Natural killer cell (primary cell): ENCODE measurements around the gene SLX1B. TPM values are rescaled to one million over a fixed set of nuclear protein-coding genes. Genes with fewer than 3 reads are reported as not detected.
A peak's percentile ranks its signal among the peaks of the same experiment; 100 is the strongest.
"Not testable (repeated sequence)": the region's sequence is repeated elsewhere in the genome, so short reads cannot be mapped to it uniquely, and the experiment has no call there.

Source experiments
- ATAC-seq, 3 donors: fragments of 150-1000 bp in 2 of 3; fragments of 200-7000 bp in 1 of 3; cut with Tn5 transposase; 1 replicate in 1 of 3; 2 replicates in 2 of 3; pipeline ENCODE4 v1.10.0; 2021; ENCODE audit warnings: mild to moderate bottlenecking in 2 of 3, moderate library complexity in 2 of 3
- DNase-seq, 2 donors: peaks; one replicate each; pipeline versions ENCODE4 v3.0.0 to v3.0.0-alpha.2; 2013 to 2021; ENCODE audit warnings: mixed read lengths in 1 of 2
- H3K27ac ChIP-seq: one replicate; pipeline ENCODE4 v1.5.1; 2013; ENCODE audit warnings: mild to moderate bottlenecking, low read length
- H3K27me3 ChIP-seq: one replicate; pipeline ENCODE4 v1.6.1; 2013; ENCODE audit warnings: low read length; ENCODE audit not compliant: control insufficient read depth, insufficient read depth
- H3K36me3 ChIP-seq: one replicate; pipeline ENCODE4 v1.6.1; 2013; ENCODE audit warnings: low read length; ENCODE audit not compliant: control insufficient read depth, insufficient read depth
- H3K4me1 ChIP-seq: one replicate; pipeline ENCODE4 v1.6.1; 2013; ENCODE audit warnings: low read length; ENCODE audit not compliant: control insufficient read depth, insufficient read depth
- H3K4me3 ChIP-seq: one replicate; pipeline ENCODE4 v1.5.1; 2013; ENCODE audit warnings: low read length
- H3K9me3 ChIP-seq: one replicate; pipeline ENCODE4 v1.6.1; 2013; ENCODE audit warnings: low read length; ENCODE audit not compliant: control insufficient read depth, insufficient read depth
- H3K27ac Mint-ChIP-seq, 2 donors: one replicate each; pipeline ENCODE4 v1.8.0; 2022; ENCODE audit warnings: mild to moderate bottlenecking in 2 of 2, mixed read lengths in 2 of 2, moderate library complexity in 1 of 2
- H3K27me3 Mint-ChIP-seq, 2 donors: one replicate each; pipeline ENCODE4 v1.8.0; 2022; ENCODE audit warnings: low read depth in 2 of 2, mixed read lengths in 2 of 2
- H3K36me3 Mint-ChIP-seq: one replicate; pipeline ENCODE4 v1.8.0; 2022; ENCODE audit warnings: mixed read lengths
- H3K4me1 Mint-ChIP-seq, 2 donors: one replicate each; pipeline ENCODE4 v1.8.0; 2022; ENCODE audit warnings: mixed read lengths in 2 of 2
- H3K4me3 Mint-ChIP-seq: one replicate; pipeline ENCODE4 v1.8.0; 2022; ENCODE audit warnings: mild to moderate bottlenecking, moderate library complexity, mixed read lengths
- H3K9me3 Mint-ChIP-seq, 2 donors: one replicate each; pipeline ENCODE4 v1.8.0; 2022; ENCODE audit warnings: mixed read lengths in 2 of 2
- WGBS: methylation state at CpG from one replicate; pipeline ENCODE4 v1.1.7; 2013; ENCODE audit warnings: missing lambda C conversion rate; ENCODE audit not compliant: insufficient coverage; 5-methylcytosine and 5-hydroxymethylcytosine counted together
- intact Hi-C: fragments of 100-400 bp; cut with micrococcal nuclease; formaldehyde crosslinking; loops from one replicate; pipeline ENCODE4 v1.14.2; 2022
- total RNA-seq, 4 donors: library from RNA; stranded (reverse); fragments of 120-200 nt in 1 of 4; gene quantifications; one replicate each; pipeline versions ENCODE4 v1.2.3 to v1.2.4, GENCODE V29; 2013 to 2022

SLX1B gene
- total RNA-seq, 3 donors from 2014 or later (not counting 1 experiment from before 2014, with no cell fraction given) = 9.0 to 12.8 (median 9.8) TPM

GRCh38 chr16:29460647-29461030, 6.3 kb downstream of the SLX1B start:
- H3K9me3 Mint-ChIP-seq, H3K36me3 ChIP-seq, DNase-seq, H3K4me1 ChIP-seq, intact Hi-C loops, H3K4me1 Mint-ChIP-seq, H3K36me3 Mint-ChIP-seq, H3K27ac ChIP-seq, H3K9me3 ChIP-seq, H3K4me3 Mint-ChIP-seq, H3K27me3 ChIP-seq, ATAC-seq, H3K27me3 Mint-ChIP-seq, H3K27ac Mint-ChIP-seq, H3K4me3 ChIP-seq: not testable (repeated sequence)
- WGBS = no CpG with 5 or more reads among the region's 9 CpGs

GRCh38 chr16:29465985-29466824, 11.9 kb downstream of the SLX1B start:
- H3K9me3 ChIP-seq, DNase-seq, H3K36me3 Mint-ChIP-seq, H3K27ac ChIP-seq, H3K36me3 ChIP-seq, H3K27me3 Mint-ChIP-seq, intact Hi-C loops, H3K4me3 ChIP-seq, H3K27ac Mint-ChIP-seq, H3K4me1 ChIP-seq, H3K4me3 Mint-ChIP-seq, H3K4me1 Mint-ChIP-seq, H3K9me3 Mint-ChIP-seq, H3K27me3 ChIP-seq: not testable (repeated sequence)
- no CpG with 5 or more reads among the region's 57 CpGs for WGBS
- peak; percentile 45 to 69 (median 66) for ATAC-seq

- peak; percentile 48 to 56 (median 55) for ATAC-seq
- no CpG with 5 or more reads among the region's 33 CpGs for WGBS
- H3K4me1 Mint-ChIP-seq, H3K27ac ChIP-seq, H3K27ac Mint-ChIP-seq, DNase-seq, H3K4me3 ChIP-seq, H3K36me3 ChIP-seq, H3K27me3 ChIP-seq, H3K4me3 Mint-ChIP-seq, H3K4me1 ChIP-seq, H3K36me3 Mint-ChIP-seq, H3K27me3 Mint-ChIP-seq, H3K9me3 Mint-ChIP-seq, intact Hi-C loops, H3K9me3 ChIP-seq: not testable (repeated sequence)
These were observed 12.6 kb downstream of the SLX1B start for GRCh38 chr16:29466904-29467303.

DNA sequence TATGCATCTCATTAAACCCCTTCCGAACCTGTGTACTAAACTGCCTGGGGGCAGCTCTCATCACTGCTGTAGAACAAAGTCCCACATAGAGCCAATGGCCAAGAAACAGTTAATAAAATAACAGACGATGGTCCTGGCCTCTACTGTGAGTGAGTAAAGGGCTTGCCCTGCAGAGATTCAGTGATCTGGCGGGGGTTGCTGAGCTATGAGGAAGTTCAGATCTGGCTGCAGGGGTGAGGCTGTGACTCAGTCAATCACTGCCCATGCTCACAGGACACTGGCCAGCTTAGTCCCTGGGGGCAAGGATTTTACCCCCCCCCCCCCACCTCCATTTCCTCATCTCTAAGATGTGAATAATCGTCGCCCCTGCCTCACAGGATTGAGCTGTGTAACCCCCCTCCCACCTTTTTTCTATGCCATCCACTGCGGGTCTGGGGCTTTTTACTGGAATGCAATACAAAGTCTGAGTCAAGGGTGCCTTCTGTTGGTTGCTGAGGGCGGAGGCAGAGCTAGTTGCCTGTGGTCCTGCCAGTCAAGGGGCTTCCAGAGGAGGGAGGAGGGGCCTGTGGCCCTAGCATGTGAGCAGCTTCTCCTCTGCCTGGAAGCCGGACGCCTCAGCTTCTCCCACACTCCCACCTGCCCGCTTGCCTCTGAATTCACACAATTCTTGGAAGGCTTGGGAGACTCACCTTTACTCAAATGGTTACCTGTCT, 13.5 kb downstream of the SLX1B start:
- H3K36me3 ChIP-seq, intact Hi-C loops, DNase-seq, H3K27me3 Mint-ChIP-seq, H3K27me3 ChIP-seq, H3K27ac Mint-ChIP-seq, H3K9me3 Mint-ChIP-seq, H3K9me3 ChIP-seq, H3K27ac ChIP-seq, H3K36me3 Mint-ChIP-seq, H3K4me3 Mint-ChIP-seq, H3K4me1 Mint-ChIP-seq, H3K4me3 ChIP-seq, H3K4me1 ChIP-seq: not testable (repeated sequence)
- no CpG with 5 or more reads among the region's 10 CpGs for WGBS
- peak in 2 of 3 donors; percentile 22 to 48 for ATAC-seq

DNA sequence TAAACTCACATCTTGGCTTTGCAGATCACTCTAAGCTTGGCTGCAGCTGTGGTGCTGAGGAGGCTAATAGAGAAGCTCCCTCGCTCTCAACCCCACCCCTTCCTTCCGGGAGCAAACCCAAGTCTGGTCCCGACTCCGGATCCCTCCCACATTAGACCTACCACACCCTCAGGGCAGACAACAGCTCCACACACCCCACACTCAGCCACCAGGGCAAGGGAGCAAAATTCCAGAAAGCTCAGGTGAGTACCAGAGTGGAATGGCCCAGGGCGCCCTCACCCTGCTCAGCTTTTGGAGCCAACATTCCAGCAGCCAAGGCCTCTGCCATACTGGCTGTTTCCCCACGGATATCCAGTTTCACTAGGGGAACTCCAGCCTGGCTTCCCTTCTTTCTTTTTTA, 15.3 kb downstream of the SLX1B start:
- H3K4me3 ChIP-seq, H3K4me1 Mint-ChIP-seq, H3K36me3 ChIP-seq, H3K36me3 Mint-ChIP-seq, H3K4me1 ChIP-seq, H3K9me3 Mint-ChIP-seq, intact Hi-C loops, H3K9me3 ChIP-seq, H3K27me3 Mint-ChIP-seq, H3K27me3 ChIP-seq: not testable (repeated sequence)
- 34% methylated on average over 4 of the region's 6 CpGs for WGBS
- ATAC-seq = peak; percentile 40 to 75 (median 53)
- peak overlapping the region; percentile 45 for H3K27ac ChIP-seq
- H3K4me3 Mint-ChIP-seq = peak overlapping the region; percentile 63
- peak overlapping the region in 1 of 2 donors; percentile 45 for H3K27ac Mint-ChIP-seq
- DNase-seq = peak in 1 of 2 donors; percentile 16

- H3K4me3 Mint-ChIP-seq, H3K9me3 ChIP-seq, H3K36me3 ChIP-seq, intact Hi-C loops, H3K4me3 ChIP-seq, H3K27ac ChIP-seq, H3K4me1 Mint-ChIP-seq, H3K27me3 ChIP-seq, H3K36me3 Mint-ChIP-seq, H3K9me3 Mint-ChIP-seq, H3K27me3 Mint-ChIP-seq, DNase-seq, H3K4me1 ChIP-seq, H3K27ac Mint-ChIP-seq: not testable (repeated sequence)
- WGBS = no CpG with 5 or more reads among the region's 4 CpGs
- peak in 2 of 3 donors; percentile 16 to 47 for ATAC-seq
These were observed 17.7 kb downstream of the SLX1B start for GRCh38 chr16:29472065-29472464.

DNA sequence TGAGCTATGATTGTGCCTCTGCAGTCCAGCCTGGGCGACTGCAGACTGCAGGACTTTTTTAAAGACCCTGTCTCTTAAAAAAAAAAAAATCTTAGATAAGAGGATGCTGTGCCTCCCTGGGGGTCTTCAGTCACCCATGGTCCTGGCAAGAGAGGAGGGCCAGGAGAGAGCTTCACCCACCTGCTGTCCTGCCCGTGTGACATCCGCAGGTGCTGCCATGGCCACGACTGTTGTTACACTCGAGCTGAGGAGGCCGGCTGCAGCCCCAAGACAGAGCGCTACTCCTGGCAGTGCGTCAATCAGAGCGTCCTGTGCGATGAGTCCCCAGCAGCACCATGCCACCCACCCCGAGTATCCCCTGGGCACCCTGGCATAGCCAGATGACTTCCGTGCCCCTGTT, 27.9 kb downstream of the SLX1B start:
- H3K27me3 Mint-ChIP-seq, intact Hi-C loops, H3K36me3 ChIP-seq, DNase-seq, H3K27me3 ChIP-seq, H3K4me3 Mint-ChIP-seq, H3K4me1 ChIP-seq, H3K4me3 ChIP-seq, H3K9me3 Mint-ChIP-seq, H3K36me3 Mint-ChIP-seq, H3K27ac ChIP-seq, ATAC-seq, H3K4me1 Mint-ChIP-seq, H3K27ac Mint-ChIP-seq, H3K9me3 ChIP-seq: not testable (repeated sequence)
- WGBS = 94% methylated on average over 2 of the region's 12 CpGs

- H3K36me3 ChIP-seq, H3K27ac ChIP-seq, H3K9me3 ChIP-seq, H3K27me3 ChIP-seq, H3K36me3 Mint-ChIP-seq, H3K4me3 Mint-ChIP-seq, H3K9me3 Mint-ChIP-seq, H3K4me1 Mint-ChIP-seq, H3K27ac Mint-ChIP-seq, H3K4me3 ChIP-seq, DNase-seq, H3K4me1 ChIP-seq, intact Hi-C loops, ATAC-seq, H3K27me3 Mint-ChIP-seq: not testable (repeated sequence)
- WGBS = no CpG with 5 or more reads among the region's 6 CpGs
These were observed 52.0 kb downstream of the SLX1B start, which contains the start of gene NPIPB12 for GRCh38 chr16:29506308-29506707. Gene NPIPB12, minus strand, starts transcription at chr16:29506408.
